Keratinocyte (primary cell): ENCODE results near the gene CERS2. TPM values are rescaled to one million over a fixed set of nuclear protein-coding genes. Genes with fewer than 3 reads are reported as not detected.
A peak's percentile ranks its signal among the peaks of the same experiment; 100 is the strongest.

Experiments
- DNase-seq: peaks from one replicate; pipeline ENCODE4 v3.0.0-alpha.2; 2011; ENCODE audit warnings: low read depth, missing footprints, low spot score
- FAIRE-seq: peaks from 2 replicates; lab custom pipeline; 2011; peaks lifted over from hg19 to GRCh38; lab: Jason Lieb, UNC
- H2AFZ ChIP-seq: 2 replicates; pipeline ENCODE4 v1.6.0; 2012; ENCODE audit warnings: low read length, control low read depth, inconsistent platforms; ENCODE audit not compliant: control insufficient read depth
- H3K27ac ChIP-seq: 2 replicates; pipeline ENCODE4 v1.5.1; 2011; ENCODE audit warnings: low read length; ENCODE audit not compliant: control insufficient read depth, insufficient read depth
- H3K27me3 ChIP-seq: 3 replicates; pipeline ENCODE4 v1.6.0; 2011; ENCODE audit warnings: low read length; ENCODE audit not compliant: control insufficient read depth, insufficient read depth; ENCODE audit errors: extremely low read depth
- H3K36me3 ChIP-seq, 2 experiments: 2 replicates in 1 of 2; 3 replicates in 1 of 2; pipeline ENCODE4 v1.5.1; 2011; ENCODE audit warnings: low read length in 2 of 2, mild to moderate bottlenecking in 1 of 2; ENCODE audit not compliant: control insufficient read depth in 2 of 2, insufficient read depth in 2 of 2; ENCODE audit errors: extremely low read depth in 1 of 2
- H3K4me1 ChIP-seq: 3 replicates; pipeline ENCODE4 v1.5.1; 2011; ENCODE audit warnings: low read length; ENCODE audit not compliant: control insufficient read depth, insufficient read depth; ENCODE audit errors: extremely low read depth
- H3K4me2 ChIP-seq: 3 replicates; pipeline ENCODE4 v1.6.0; 2011; ENCODE audit warnings: low read depth, low read length; ENCODE audit not compliant: control insufficient read depth, insufficient read depth; ENCODE audit errors: extremely low read depth
- H3K4me3 ChIP-seq, 3 experiments: fragments of 200-600 bp in 1 of 3; sonication (generic) in 1 of 3; 2 replicates in 2 of 3; 3 replicates in 1 of 3; pipeline ENCODE4 v1.5.1; 2011 to 2016; ENCODE audit warnings: low read length in 3 of 3, mild to moderate bottlenecking in 3 of 3, control low read depth in 2 of 3, inconsistent platforms in 1 of 3, low read depth in 1 of 3, mixed read lengths in 1 of 3, mixed run types in 1 of 3, moderate library complexity in 1 of 3; ENCODE audit not compliant: control insufficient read depth in 2 of 3, insufficient read depth in 2 of 3; ENCODE audit errors: extremely low read depth in 1 of 3
- H3K79me2 ChIP-seq: 2 replicates; pipeline ENCODE4 v1.6.0; 2012; ENCODE audit warnings: low read length; ENCODE audit not compliant: control insufficient read depth, insufficient read depth
- H3K9ac ChIP-seq: 3 replicates; pipeline ENCODE4 v1.6.0; 2011; ENCODE audit warnings: low read length; ENCODE audit not compliant: control insufficient read depth, insufficient read depth; ENCODE audit errors: extremely low read depth
- H3K9me1 ChIP-seq: 3 replicates; pipeline ENCODE4 v1.6.0; 2011; ENCODE audit warnings: low read length; ENCODE audit not compliant: control insufficient read depth, insufficient read depth; ENCODE audit errors: extremely low read depth
- H3K9me3 ChIP-seq: 2 replicates; pipeline ENCODE4 v1.5.1; 2012; ENCODE audit warnings: low read depth, low read length; ENCODE audit not compliant: control insufficient read depth
- H4K20me1 ChIP-seq: 3 replicates; pipeline ENCODE4 v1.6.0; 2011; ENCODE audit warnings: low read length; ENCODE audit not compliant: control insufficient read depth, insufficient read depth; ENCODE audit errors: extremely low read depth
- EZH2 ChIP-seq: IDR thresholded peaks from one replicate; pipeline ENCODE4 v1.6.1; 2012; ENCODE audit warnings: inconsistent platforms, mild to moderate bottlenecking, low read length, moderate library complexity
- dilution Hi-C: fragments of 300-500 bp; cut with MboI; formaldehyde crosslinking; loops from one replicate; pipeline ENCODE4 v1.7.0; 2020; ENCODE audit warnings: low sequenced_read_pairs; ENCODE audit not compliant: extremely low pct_ligation_motif_present
- polyA plus RNA-seq, 5 experiments: library from polyadenylated mRNA; depleted of rRNA in 3 of 5; stranded (reverse) in 3 of 5; stranded (forward) in 1 of 5; unstranded in 1 of 5; fragments of >200 nt; gene quantifications; 1 replicate in 1 of 5; 2 replicates in 3 of 5; 3 replicates in 1 of 5; pipeline versions ENCODE4 v1.2.1 to v1.2.3, GENCODE V29; 2011 to 2012; ENCODE audit warnings: missing spikeins in 2 of 5, low read depth in 1 of 5, low replicate concordance in 1 of 5
- TF ChIP-seq, protein P1 (sequence below), 3 experiments: IDR thresholded peaks in 1 of 3; conservative IDR thresholded peaks in 1 of 3; optimal IDR thresholded peaks in 1 of 3; 2 replicates in 2 of 3; 3 replicates in 1 of 3; pipeline versions ENCODE3 to v1.5.1; 2011; ENCODE audit warnings: low read length in 3 of 3, mild to moderate bottlenecking in 3 of 3, moderate library complexity in 2 of 3, control low read depth in 1 of 3, inconsistent platforms in 1 of 3; ENCODE audit not compliant: insufficient read depth in 2 of 3; ENCODE audit errors: extremely low read depth in 1 of 3

The CERS2 gene
- polyA plus RNA-seq, 1 donor (not counting 4 experiments of a cell fraction or from before 2014, with no cell fraction given) = 121 TPM

DNA sequence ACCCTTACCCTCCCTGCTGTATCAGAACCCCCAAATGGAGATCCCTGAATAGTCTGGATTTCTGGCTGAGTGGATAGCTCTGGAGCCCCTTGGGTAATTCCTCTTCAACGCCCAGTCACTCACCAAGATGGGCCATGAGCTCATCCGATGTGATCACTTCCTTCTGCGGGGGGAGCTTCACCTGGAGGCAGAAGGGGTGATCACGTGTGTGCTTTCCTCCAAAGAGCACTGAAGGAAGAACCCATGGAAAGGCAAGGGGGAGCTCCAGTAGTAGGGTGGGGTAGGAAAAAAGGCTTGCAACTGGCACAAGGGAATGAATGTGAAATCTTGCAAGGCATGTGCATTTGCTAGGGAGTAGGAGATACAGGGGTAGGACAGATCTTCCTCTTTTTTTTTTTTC, 27.0 kb upstream of the CERS2 start:
- no peak overlapping the region for H3K4me2 ChIP-seq
- H3K36me3 ChIP-seq = peaks cover 0 to 2% of the 10 kb centered on the region in 2 experiments
- dilution Hi-C loops = no loop called here
- peak; percentile 9 for FAIRE-seq
- no peak overlapping the region for H2AFZ ChIP-seq
- TF ChIP-seq, protein P1, sequence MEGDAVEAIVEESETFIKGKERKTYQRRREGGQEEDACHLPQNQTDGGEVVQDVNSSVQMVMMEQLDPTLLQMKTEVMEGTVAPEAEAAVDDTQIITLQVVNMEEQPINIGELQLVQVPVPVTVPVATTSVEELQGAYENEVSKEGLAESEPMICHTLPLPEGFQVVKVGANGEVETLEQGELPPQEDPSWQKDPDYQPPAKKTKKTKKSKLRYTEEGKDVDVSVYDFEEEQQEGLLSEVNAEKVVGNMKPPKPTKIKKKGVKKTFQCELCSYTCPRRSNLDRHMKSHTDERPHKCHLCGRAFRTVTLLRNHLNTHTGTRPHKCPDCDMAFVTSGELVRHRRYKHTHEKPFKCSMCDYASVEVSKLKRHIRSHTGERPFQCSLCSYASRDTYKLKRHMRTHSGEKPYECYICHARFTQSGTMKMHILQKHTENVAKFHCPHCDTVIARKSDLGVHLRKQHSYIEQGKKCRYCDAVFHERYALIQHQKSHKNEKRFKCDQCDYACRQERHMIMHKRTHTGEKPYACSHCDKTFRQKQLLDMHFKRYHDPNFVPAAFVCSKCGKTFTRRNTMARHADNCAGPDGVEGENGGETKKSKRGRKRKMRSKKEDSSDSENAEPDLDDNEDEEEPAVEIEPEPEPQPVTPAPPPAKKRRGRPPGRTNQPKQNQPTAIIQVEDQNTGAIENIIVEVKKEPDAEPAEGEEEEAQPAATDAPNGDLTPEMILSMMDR (optimal IDR thresholded peaks at IDR 0.05 in 1 of 3, IDR thresholded peaks at IDR 0.05 in 1 of 3, conservative IDR thresholded peaks at IDR 0.05 in 1 of 3; ENCODE audit: extremely low read depth in 1 of 3, insufficient read depth in 2 of 3, low read length in 3 of 3) = no peak
- no peak for TF ChIP-seq EZH2
- H3K4me3 ChIP-seq = no peak overlapping the region
- H3K79me2 ChIP-seq = no peaks in the 10 kb centered on the region
- H3K9me3 ChIP-seq = no peaks in the 10 kb centered on the region
- H3K4me1 ChIP-seq = peaks cover 30% of the 10 kb centered on the region
- no peak for DNase-seq
- H3K9ac ChIP-seq = no peak overlapping the region
- H3K27ac ChIP-seq = no peak overlapping the region
- no peaks in the 10 kb centered on the region for H4K20me1 ChIP-seq
- no peaks in the 10 kb centered on the region for H3K27me3 ChIP-seq
- H3K9me1 ChIP-seq = no peaks in the 10 kb centered on the region

DNA sequence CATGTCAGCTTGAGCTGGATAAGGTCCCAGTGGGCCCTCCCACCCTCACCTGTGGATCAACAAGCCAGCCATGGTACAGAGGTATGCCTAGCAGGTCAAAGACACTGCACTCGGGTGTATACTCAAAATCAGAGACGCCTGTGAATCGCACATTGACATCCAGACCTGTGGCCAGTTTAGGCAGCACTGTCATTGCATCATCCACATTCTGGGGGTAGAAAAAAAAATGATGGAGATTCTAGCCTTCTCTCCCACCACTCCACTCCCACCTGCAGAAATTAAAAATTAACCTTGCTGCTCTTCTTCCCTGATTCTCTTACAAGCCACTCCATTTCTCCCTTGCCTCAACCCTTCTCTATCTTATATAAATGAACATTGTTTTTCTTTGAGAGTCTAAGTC, 25.8 kb upstream of the CERS2 start:
- Histone ChIP-seq H3K79me2 (no peaks in the 10 kb centered on the region), H3K4me1 (peaks cover 21% of the 10 kb centered on the region), H3K27me3 (no peaks in the 10 kb centered on the region), H3K4me3 (no peak overlapping the region), H3K36me3 (peaks cover 0 to 2% of the 10 kb centered on the region in 2 experiments), H3K9ac (no peak overlapping the region), H2AFZ (no peak overlapping the region), H3K4me2 (no peak overlapping the region), H3K9me3 (no peaks in the 10 kb centered on the region), H3K27ac (no peak overlapping the region), H3K9me1 (no peaks in the 10 kb centered on the region), H4K20me1 (no peaks in the 10 kb centered on the region)
- FAIRE-seq = no peak
- no peak for DNase-seq
- dilution Hi-C loops = no loop called here
- TF ChIP-seq, protein P1 (optimal IDR thresholded peaks at IDR 0.05 in 1 of 3, IDR thresholded peaks at IDR 0.05 in 1 of 3, conservative IDR thresholded peaks at IDR 0.05 in 1 of 3; ENCODE audit: extremely low read depth in 1 of 3, insufficient read depth in 2 of 3, low read length in 3 of 3) = no peak
- TF ChIP-seq EZH2 = no peak
